Measurements from ENCODE around the gene SRGAP1. TPM values are rescaled to one million over a fixed set of nuclear protein-coding genes. Genes with fewer than 3 reads are reported as not detected.

The SRGAP1 gene
- total and polyA plus RNA-seq, 2 of the 8 experiments (the other 6 are each of a cell fraction or from before 2014, with no cell fraction given): 3.2 to 7.3 TPM

DNA sequence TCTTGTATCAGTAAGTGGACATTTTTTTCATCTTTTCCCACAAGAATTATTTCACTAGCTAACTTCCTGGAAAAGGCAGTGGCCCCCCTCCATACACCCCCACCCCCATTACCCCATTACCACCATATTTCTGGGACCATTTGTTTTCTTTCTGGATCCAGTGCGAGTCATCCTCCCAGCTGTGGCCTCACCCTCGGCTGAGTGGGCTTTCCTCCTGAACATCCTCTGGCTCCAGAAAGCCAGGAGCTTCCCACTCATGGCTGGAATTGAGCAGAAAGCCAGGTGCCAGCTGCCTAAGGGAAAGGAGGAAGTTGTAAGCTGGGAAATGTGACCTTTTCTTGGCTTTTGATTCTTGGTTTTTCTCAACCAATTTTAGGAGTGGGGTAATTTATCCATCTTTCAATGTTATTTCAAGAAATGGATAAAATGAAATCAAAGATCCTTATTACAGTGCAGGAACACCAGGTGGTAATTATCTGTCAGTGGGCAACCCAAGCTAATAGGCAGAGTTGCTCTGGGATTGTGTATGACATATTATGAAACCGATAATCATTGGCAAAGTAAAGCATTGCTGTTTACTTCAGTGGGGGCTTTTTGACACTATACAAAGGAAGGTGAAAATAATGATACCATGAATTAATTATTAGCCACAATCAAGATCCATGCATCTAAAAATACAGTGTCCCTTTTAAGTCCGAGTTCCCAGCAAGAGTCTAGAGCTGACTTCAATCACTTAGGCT lies 253.0 kb downstream of the SRGAP1 start:
- Histone ChIP-seq H2AK5ac (ENCODE audit: low read depth, low read length) (no peak overlapping the region), H2BK15ac (ENCODE audit: low read length) (no peak overlapping the region), H3K23ac (ENCODE audit: insufficient read length) (no peak overlapping the region), H4K5ac (ENCODE audit: insufficient read length, low read depth, low read length) (no peak overlapping the region), H2BK12ac (ENCODE audit: low read depth, low read length) (no peak overlapping the region), H3K56ac (replicated peaks; ENCODE audit: insufficient read length, low read depth, low read length) (no peak overlapping the region), H2BK20ac (ENCODE audit: low read length) (no peak overlapping the region), H3K79me1 (ENCODE audit: low read depth, low read length) (no peaks in the 10 kb centered on the region), H3K23me2 (ENCODE audit: low read depth, low read length) (no peaks in the 10 kb centered on the region), H3K4ac (replicated peaks; ENCODE audit: insufficient read length, low read depth, low read length) (no peak overlapping the region), H3K4me2 (ENCODE audit: insufficient read depth in 1 of 2, low read depth in 2 of 2, low read length in 2 of 2) (no peak overlapping the region), H2BK120ac (replicated peaks; ENCODE audit: low read depth, low read length) (no peak overlapping the region), H4K8ac (ENCODE audit: extremely low read depth, insufficient read depth, low read length) (no peak overlapping the region), H2BK5ac (ENCODE audit: low read depth, low read length) (no peak overlapping the region), H4K20me1 (replicated peaks in 1 of 2; ENCODE audit: control insufficient read depth in 1 of 2, insufficient read depth in 2 of 2, low read length in 2 of 2) (no peaks in the 10 kb centered on the region), H2AFZ (ENCODE audit: low read length) (no peak overlapping the region), H3K9me3 (ENCODE audit: insufficient read depth in 2 of 2, low read depth in 1 of 2, low read length in 1 of 2) (no peaks in the 10 kb centered on the region), H3K79me2 (ENCODE audit: control insufficient read depth in 1 of 2, insufficient read depth in 2 of 2, low read length in 2 of 2) (no peaks in the 10 kb centered on the region), H3K9ac (replicated peaks in 1 of 4; ENCODE audit: extremely low read depth in 1 of 4, low read depth in 3 of 4, low read length in 3 of 4) (no peak overlapping the region), H4K91ac (replicated peaks; ENCODE audit: insufficient read length, low read length) (no peak overlapping the region), H3K27ac (ENCODE audit: low read depth, low read length) (no peak overlapping the region), H3K4me1 (replicated peaks in 1 of 4; ENCODE audit: control insufficient read depth in 3 of 4, insufficient read depth in 4 of 4, low read length in 3 of 4) (no peaks in the 10 kb centered on the region), H3K14ac (ENCODE audit: insufficient read length) (no peak overlapping the region), H3K18ac (ENCODE audit: extremely low read depth, low read length) (no peak overlapping the region), H3K4me3 (ENCODE audit: extremely low read depth in 1 of 4, insufficient read depth in 2 of 4, low read depth in 3 of 4, low read length in 4 of 4) (no peak overlapping the region), H3K27me3 (replicated peaks in 1 of 4; ENCODE audit: control insufficient read depth in 3 of 4, extremely low read depth in 1 of 4, insufficient read depth in 3 of 4, low read length in 3 of 4) (no peaks in the 10 kb centered on the region), H3K36me3 (ENCODE audit: control insufficient read depth in 2 of 4, insufficient read depth in 4 of 4, low read length in 3 of 4) (no peaks in the 10 kb centered on the region)
- TF ChIP-seq FOSL1 (IDR thresholded peaks at IDR 0.05; ENCODE audit: insufficient read depth, low read depth, low read length) (no peak), TAF7 (optimal IDR thresholded peaks at IDR 0.05; ENCODE audit: borderline replicate concordance, low read depth, low read length) (no peak), SRF (IDR thresholded peaks at IDR 0.05; ENCODE audit: low read depth, low read length) (no peak), SP2 (IDR thresholded peaks at IDR 0.05; ENCODE audit: low read length) (no peak), TEAD4 (IDR thresholded peaks at IDR 0.05; ENCODE audit: low read depth, low read length) (no peak)
- TF ChIP-seq, protein P1, sequence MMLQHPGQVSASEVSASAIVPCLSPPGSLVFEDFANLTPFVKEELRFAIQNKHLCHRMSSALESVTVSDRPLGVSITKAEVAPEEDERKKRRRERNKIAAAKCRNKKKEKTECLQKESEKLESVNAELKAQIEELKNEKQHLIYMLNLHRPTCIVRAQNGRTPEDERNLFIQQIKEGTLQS (IDR thresholded peaks at IDR 0.05; ENCODE audit: insufficient read depth, low read depth, low read length): no peak
- POLR2A ChIA-PET (ENCODE audit: partially characterized antibody): interaction anchor here (1.3 kb wide), 1 partner anchor 13 kb away, joined by 3 read pairs; no protein-coding TSS in a partner anchor
- 87% methylated on average over 4 of the region's 4 CpGs; no CpG with 5 or more reads in 1 of the 2 experiments for WGBS, 2 experiments (ENCODE audit: extremely low coverage in 1 of 2, insufficient coverage in 1 of 2, insufficient read length in 1 of 2, insufficient replicate concordance in 2 of 2, low coverage in 1 of 2, low lambda C conversion rate in 2 of 2, missing lambda C conversion rate in 1 of 2)
- FAIRE-seq: no peak
- no peak for DNase-seq (ENCODE audit: low read depth in 1 of 2, low spot score in 2 of 2)
- CTCF ChIA-PET (ENCODE audit: partially characterized antibody): interaction anchor here (1.0 kb wide), 1 partner anchor 48 kb away, joined by 3 read pairs; no protein-coding TSS in a partner anchor
